ENCODE data around the gene GPR156.

GPR156 gene

DNA sequence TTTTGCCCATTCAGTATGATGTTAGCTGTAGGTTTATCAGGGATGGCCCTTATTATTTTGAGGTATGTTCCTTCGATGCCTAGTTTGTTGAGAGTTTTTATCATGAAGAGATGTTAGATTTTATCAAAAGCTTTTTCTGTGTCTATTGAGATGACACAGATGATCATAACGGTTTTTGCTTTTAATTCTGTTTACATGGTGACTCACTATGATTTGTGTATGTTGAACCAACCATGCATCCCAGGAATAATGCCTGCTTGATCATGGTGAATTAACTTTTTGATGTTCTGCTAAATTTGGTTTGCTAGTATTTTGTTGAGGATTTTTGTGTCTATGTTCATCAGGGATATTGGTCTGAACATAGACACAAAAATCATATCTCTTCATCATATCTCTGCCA, 8.3 kb downstream of the GPR156 start:
- TF ChIP-seq CTCF (IDR thresholded peaks at IDR 0.05; ENCODE audit: low read length) (no peak), EZH2 (optimal IDR thresholded peaks at IDR 0.05; ENCODE audit: low read depth, low read length) (no peak), EZH2phosphoT487 (IDR thresholded peaks at IDR 0.05; ENCODE audit: low read length) (no peak)
- no peaks in the 10 kb centered on the region for H4K20me1 ChIP-seq (ENCODE audit: insufficient read depth, low read length)
- no peak overlapping the region for H3K4me2 ChIP-seq (ENCODE audit: low read depth, low read length)
- no peak for DNase-seq
- H3K4me3 ChIP-seq (ENCODE audit: low read length) = no peak overlapping the region
- no peaks in the 10 kb centered on the region for H3K9me3 ChIP-seq (replicated peaks; ENCODE audit: insufficient read depth, low read length)
- no peak overlapping the region for H3K27ac ChIP-seq (ENCODE audit: low read length)
- H3F3A ChIP-seq (ENCODE audit: insufficient read depth, low read length) = no peaks in the 10 kb centered on the region
- no peaks in the 10 kb centered on the region for H3K27me3 ChIP-seq (replicated peaks; ENCODE audit: insufficient read depth, low read length)
- H3K9ac ChIP-seq (ENCODE audit: low read length) = no peak overlapping the region
- H3K4me1 ChIP-seq (ENCODE audit: low read length) = no peaks in the 10 kb centered on the region
- no peak overlapping the region for H2AFZ ChIP-seq (ENCODE audit: low read length)
- no peaks in the 10 kb centered on the region for H3K79me2 ChIP-seq (ENCODE audit: low read length)
- no peaks in the 10 kb centered on the region for H3K9me2 ChIP-seq (replicated peaks; ENCODE audit: insufficient read depth, low read length)
- no peaks in the 10 kb centered on the region; the same call in 1 of the 2 replicates for H3K36me3 ChIP-seq (replicated peaks; ENCODE audit: insufficient read depth, low read length)

GRCh38 chr3:120275618-120276017, 9.4 kb downstream of the GPR156 start:
- H3K4me2 ChIP-seq (ENCODE audit: low read depth, low read length) = no peak overlapping the region
- H3K9me3 ChIP-seq (replicated peaks; ENCODE audit: insufficient read depth, low read length) = no peaks in the 10 kb centered on the region
- H3F3A ChIP-seq (ENCODE audit: insufficient read depth, low read length) = no peaks in the 10 kb centered on the region
- no peak overlapping the region for H3K27ac ChIP-seq (ENCODE audit: low read length)
- no peaks in the 10 kb centered on the region for H3K79me2 ChIP-seq (ENCODE audit: low read length)
- TF ChIP-seq CTCF (IDR thresholded peaks at IDR 0.05; ENCODE audit: low read length) = no peak
- TF ChIP-seq EZH2phosphoT487 (IDR thresholded peaks at IDR 0.05; ENCODE audit: low read length) = no peak
- TF ChIP-seq EZH2 (optimal IDR thresholded peaks at IDR 0.05; ENCODE audit: low read depth, low read length) = no peak
- no peaks in the 10 kb centered on the region for H3K4me1 ChIP-seq (ENCODE audit: low read length)
- H4K20me1 ChIP-seq (ENCODE audit: insufficient read depth, low read length) = no peaks in the 10 kb centered on the region
- no peak overlapping the region for H3K4me3 ChIP-seq (ENCODE audit: low read length)
- H2AFZ ChIP-seq (ENCODE audit: low read length) = no peak overlapping the region
- no peaks in the 10 kb centered on the region; the same call in 1 of the 2 replicates for H3K36me3 ChIP-seq (replicated peaks; ENCODE audit: insufficient read depth, low read length)
- H3K27me3 ChIP-seq (replicated peaks; ENCODE audit: insufficient read depth, low read length) = no peaks in the 10 kb centered on the region
- no peaks in the 10 kb centered on the region for H3K9me2 ChIP-seq (replicated peaks; ENCODE audit: insufficient read depth, low read length)
- no peak for DNase-seq
- no peak overlapping the region for H3K9ac ChIP-seq (ENCODE audit: low read length)

- Histone ChIP-seq H3K9me2 (replicated peaks; ENCODE audit: insufficient read depth, low read length) (no peaks in the 10 kb centered on the region), H3K4me3 (ENCODE audit: low read length) (no peak overlapping the region), H4K20me1 (ENCODE audit: insufficient read depth, low read length) (no peaks in the 10 kb centered on the region), H3K9ac (ENCODE audit: low read length) (no peak overlapping the region), H3K9me3 (replicated peaks; ENCODE audit: insufficient read depth, low read length) (no peaks in the 10 kb centered on the region), H3K27ac (ENCODE audit: low read length) (no peak overlapping the region), H3F3A (ENCODE audit: insufficient read depth, low read length) (no peaks in the 10 kb centered on the region), H3K27me3 (replicated peaks; ENCODE audit: insufficient read depth, low read length) (no peaks in the 10 kb centered on the region), H2AFZ (ENCODE audit: low read length) (no peak overlapping the region), H3K4me2 (ENCODE audit: low read depth, low read length) (no peak overlapping the region), H3K4me1 (ENCODE audit: low read length) (no peaks in the 10 kb centered on the region), H3K79me2 (ENCODE audit: low read length) (no peaks in the 10 kb centered on the region), H3K36me3 (replicated peaks; ENCODE audit: insufficient read depth, low read length) (no peaks in the 10 kb centered on the region; the same call in 1 of the 2 replicates)
- TF ChIP-seq CTCF (IDR thresholded peaks at IDR 0.05; ENCODE audit: low read length) (no peak), EZH2 (optimal IDR thresholded peaks at IDR 0.05; ENCODE audit: low read depth, low read length) (no peak), EZH2phosphoT487 (IDR thresholded peaks at IDR 0.05; ENCODE audit: low read length) (no peak)
- DNase-seq = no peak
Observed at GRCh38 chr3:120274739-120275167, 10.3 kb downstream of the GPR156 start.

Measured in MM.1S (cell line).